ENCODE results near the gene ZNF140. TPM values are rescaled to one million over a fixed set of nuclear protein-coding genes. Genes with fewer than 3 reads are reported as not detected.
A peak's percentile ranks its signal among the peaks of the same experiment; 100 is the strongest.

ZNF140 gene
- total and polyA plus RNA-seq, 2 experiments from 2014 or later: 21.8 to 24.1 TPM

DNA sequence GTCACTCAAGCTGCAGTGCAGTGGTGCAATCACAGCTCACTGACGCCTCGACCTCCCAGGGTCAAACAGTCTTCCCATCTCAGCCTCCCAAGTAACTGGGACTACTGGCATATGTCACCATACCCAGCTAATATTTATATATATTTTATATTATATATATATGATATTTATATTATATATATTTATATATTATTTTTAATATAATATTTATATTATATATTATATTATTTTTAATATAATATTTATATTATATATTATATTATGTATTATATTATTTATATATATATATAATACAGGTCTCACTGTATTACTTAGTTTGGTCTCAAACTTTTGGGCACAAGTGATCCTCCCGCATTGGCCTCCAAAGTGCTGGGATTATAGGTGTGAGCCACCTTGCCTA, 34.0 kb upstream of the ZNF140 start:
- Histone ChIP-seq H3K79me2 (peaks cover 48% of the 10 kb centered on the region), H3K36me3 (replicated peaks; ENCODE audit: insufficient read depth, low read depth) (peaks cover 63% of the 10 kb centered on the region), H3K9me2 (replicated peaks; ENCODE audit: insufficient read depth) (no peaks in the 10 kb centered on the region), H4K20me1 (ENCODE audit: insufficient read depth, poor library complexity, severe bottlenecking) (no peaks in the 10 kb centered on the region), H2AFZ (no peak overlapping the region), H3K27ac (no peak overlapping the region), H3K4me3 (peak overlapping the region; percentile 25), H3K4me1 (ENCODE audit: insufficient read depth) (no peaks in the 10 kb centered on the region), H3K4me2 (no peak overlapping the region), H3K27me3 (no peaks in the 10 kb centered on the region), H3K9me3 (ENCODE audit: low read depth) (peaks cover 95% of the 10 kb centered on the region)
- 97% methylated on average over 3 of the region's 3 CpGs for WGBS (ENCODE audit: low lambda C conversion rate, missing lambda C conversion rate)
- no peak for DNase-seq (ENCODE audit: low spot score)
- TF ChIP-seq, protein P1, sequence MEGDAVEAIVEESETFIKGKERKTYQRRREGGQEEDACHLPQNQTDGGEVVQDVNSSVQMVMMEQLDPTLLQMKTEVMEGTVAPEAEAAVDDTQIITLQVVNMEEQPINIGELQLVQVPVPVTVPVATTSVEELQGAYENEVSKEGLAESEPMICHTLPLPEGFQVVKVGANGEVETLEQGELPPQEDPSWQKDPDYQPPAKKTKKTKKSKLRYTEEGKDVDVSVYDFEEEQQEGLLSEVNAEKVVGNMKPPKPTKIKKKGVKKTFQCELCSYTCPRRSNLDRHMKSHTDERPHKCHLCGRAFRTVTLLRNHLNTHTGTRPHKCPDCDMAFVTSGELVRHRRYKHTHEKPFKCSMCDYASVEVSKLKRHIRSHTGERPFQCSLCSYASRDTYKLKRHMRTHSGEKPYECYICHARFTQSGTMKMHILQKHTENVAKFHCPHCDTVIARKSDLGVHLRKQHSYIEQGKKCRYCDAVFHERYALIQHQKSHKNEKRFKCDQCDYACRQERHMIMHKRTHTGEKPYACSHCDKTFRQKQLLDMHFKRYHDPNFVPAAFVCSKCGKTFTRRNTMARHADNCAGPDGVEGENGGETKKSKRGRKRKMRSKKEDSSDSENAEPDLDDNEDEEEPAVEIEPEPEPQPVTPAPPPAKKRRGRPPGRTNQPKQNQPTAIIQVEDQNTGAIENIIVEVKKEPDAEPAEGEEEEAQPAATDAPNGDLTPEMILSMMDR (IDR thresholded peaks at IDR 0.05; ENCODE audit: poor library complexity): no peak
- no peak for TF ChIP-seq EZH2phosphoT487 (IDR thresholded peaks at IDR 0.05; ENCODE audit: low read depth, severe bottlenecking, unreplicated experiment)
- no peak for TF ChIP-seq EZH2 (IDR thresholded peaks at IDR 0.05; ENCODE audit: borderline replicate concordance)

DNA sequence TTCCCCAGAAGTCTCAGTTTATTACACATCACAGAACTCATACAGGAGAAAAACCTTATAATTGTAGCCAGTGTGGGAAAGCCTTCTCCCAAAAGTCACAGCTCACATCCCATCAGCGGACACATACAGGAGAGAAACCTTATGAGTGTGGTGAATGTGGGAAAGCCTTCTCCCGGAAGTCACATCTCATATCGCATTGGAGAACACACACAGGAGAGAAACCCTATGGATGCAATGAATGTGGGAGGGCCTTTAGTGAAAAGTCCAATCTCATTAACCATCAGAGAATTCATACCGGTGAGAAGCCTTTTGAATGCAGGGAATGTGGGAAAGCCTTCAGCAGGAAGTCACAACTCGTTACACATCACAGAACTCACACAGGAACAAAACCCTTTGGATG, 23.3 kb upstream of the ZNF140 start:
- Histone ChIP-seq H3K4me3 (no peak overlapping the region), H3K9me2 (replicated peaks; ENCODE audit: insufficient read depth) (no peaks in the 10 kb centered on the region), H2AFZ (no peak overlapping the region), H3K27me3 (no peaks in the 10 kb centered on the region), H3K4me2 (no peak overlapping the region), H3K9me3 (ENCODE audit: low read depth) (peaks cover 93% of the 10 kb centered on the region), H4K20me1 (ENCODE audit: insufficient read depth, poor library complexity, severe bottlenecking) (no peaks in the 10 kb centered on the region), H3K79me2 (no peaks in the 10 kb centered on the region), H3K4me1 (ENCODE audit: insufficient read depth) (no peaks in the 10 kb centered on the region), H3K36me3 (replicated peaks; ENCODE audit: insufficient read depth, low read depth) (peaks cover 59% of the 10 kb centered on the region), H3K27ac (no peak overlapping the region)
- WGBS (ENCODE audit: low lambda C conversion rate, missing lambda C conversion rate): 98% methylated on average over 5 of the region's 5 CpGs
- DNase-seq (ENCODE audit: low spot score): no peak
- TF ChIP-seq EZH2 (IDR thresholded peaks at IDR 0.05; ENCODE audit: borderline replicate concordance): no peak
- TF ChIP-seq, protein P1 (IDR thresholded peaks at IDR 0.05; ENCODE audit: poor library complexity): no peak
- TF ChIP-seq EZH2phosphoT487 (IDR thresholded peaks at IDR 0.05; ENCODE audit: low read depth, severe bottlenecking, unreplicated experiment): no peak

DNA sequence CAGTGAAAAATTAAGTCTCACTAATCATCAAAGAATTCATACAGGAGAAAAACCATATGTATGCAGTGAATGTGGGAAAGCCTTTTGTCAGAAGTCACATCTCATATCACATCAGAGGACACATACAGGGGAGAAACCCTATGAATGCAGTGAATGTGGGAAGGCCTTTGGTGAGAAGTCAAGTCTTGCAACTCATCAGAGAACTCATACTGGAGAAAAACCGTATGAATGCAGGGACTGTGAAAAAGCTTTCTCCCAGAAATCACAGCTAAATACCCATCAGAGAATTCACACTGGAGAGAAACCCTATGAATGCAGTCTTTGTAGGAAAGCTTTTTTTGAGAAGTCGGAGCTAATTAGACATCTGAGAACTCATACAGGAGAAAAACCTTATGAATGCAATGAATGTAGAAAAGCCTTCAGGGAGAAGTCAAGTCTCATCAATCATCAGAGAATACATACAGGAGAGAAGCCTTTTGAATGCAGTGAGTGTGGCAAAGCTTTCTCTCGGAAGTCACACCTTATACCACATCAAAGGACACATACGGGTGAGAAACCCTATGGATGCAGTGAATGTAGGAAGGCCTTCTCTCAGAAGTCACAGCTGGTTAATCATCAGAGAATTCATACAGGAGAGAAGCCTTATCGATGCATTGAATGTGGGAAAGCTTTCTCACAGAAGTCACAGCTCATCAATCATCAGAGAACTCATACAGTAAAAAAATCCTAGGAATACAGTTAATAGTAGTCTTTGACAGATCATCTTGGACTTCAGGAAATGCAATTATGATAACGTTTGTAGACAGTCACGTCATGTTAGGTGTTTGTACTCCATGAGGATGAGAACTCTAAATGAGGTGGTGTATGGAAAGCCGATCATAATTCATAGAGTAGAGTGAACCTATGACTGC, 22.3 kb upstream of the ZNF140 start:
- no peak overlapping the region for H2AFZ ChIP-seq
- H3K9me3 ChIP-seq (ENCODE audit: low read depth): peaks cover 93% of the 10 kb centered on the region
- no peak overlapping the region for H3K4me2 ChIP-seq
- no peaks in the 10 kb centered on the region for H3K27me3 ChIP-seq
- DNase-seq (ENCODE audit: low spot score): no peak
- peak overlapping the region; percentile 22 for H3K4me3 ChIP-seq
- no peaks in the 10 kb centered on the region for H4K20me1 ChIP-seq (ENCODE audit: insufficient read depth, poor library complexity, severe bottlenecking)
- peaks cover 58% of the 10 kb centered on the region for H3K36me3 ChIP-seq (replicated peaks; ENCODE audit: insufficient read depth, low read depth)
- no peaks in the 10 kb centered on the region for H3K79me2 ChIP-seq
- 96% methylated on average over 8 of the region's 8 CpGs for WGBS (ENCODE audit: low lambda C conversion rate, missing lambda C conversion rate)
- TF ChIP-seq, protein P1 (IDR thresholded peaks at IDR 0.05; ENCODE audit: poor library complexity): no peak
- no peaks in the 10 kb centered on the region for H3K9me2 ChIP-seq (replicated peaks; ENCODE audit: insufficient read depth)
- no peaks in the 10 kb centered on the region for H3K4me1 ChIP-seq (ENCODE audit: insufficient read depth)
- H3K27ac ChIP-seq: no peak overlapping the region
